NCI-H226 (cell line): ENCODE measurements around the gene PRKAG2.
"Not testable (repeated sequence)": the region's sequence is repeated elsewhere in the genome, so short reads cannot be mapped to it uniquely, and the experiment has no call there.

Experiments
- DNase-seq: peaks from one replicate; pipeline ENCODE4 v3.0.0-alpha.2; 2015

PRKAG2 gene

DNA sequence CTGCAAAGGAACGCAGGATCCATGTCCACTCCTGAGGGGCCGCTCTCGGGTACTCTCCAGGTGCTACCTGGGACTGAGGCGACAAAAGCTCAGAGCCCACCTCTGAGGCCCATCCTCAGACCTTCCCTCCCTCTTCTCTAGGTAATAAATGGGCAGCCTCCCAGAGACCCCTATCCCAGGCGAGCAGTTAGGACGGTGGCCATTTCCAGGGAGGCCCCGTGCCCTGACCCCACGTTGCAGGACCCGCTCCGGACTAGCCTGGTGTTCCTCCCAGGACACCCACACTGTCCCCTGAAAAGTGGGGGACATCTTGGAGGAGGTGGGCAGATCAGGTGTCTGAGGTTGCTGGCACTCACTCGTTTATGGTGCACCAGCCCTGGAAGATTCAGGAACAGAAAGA, 44.3 kb downstream of the PRKAG2 start:
- no peak for DNase-seq

DNA sequence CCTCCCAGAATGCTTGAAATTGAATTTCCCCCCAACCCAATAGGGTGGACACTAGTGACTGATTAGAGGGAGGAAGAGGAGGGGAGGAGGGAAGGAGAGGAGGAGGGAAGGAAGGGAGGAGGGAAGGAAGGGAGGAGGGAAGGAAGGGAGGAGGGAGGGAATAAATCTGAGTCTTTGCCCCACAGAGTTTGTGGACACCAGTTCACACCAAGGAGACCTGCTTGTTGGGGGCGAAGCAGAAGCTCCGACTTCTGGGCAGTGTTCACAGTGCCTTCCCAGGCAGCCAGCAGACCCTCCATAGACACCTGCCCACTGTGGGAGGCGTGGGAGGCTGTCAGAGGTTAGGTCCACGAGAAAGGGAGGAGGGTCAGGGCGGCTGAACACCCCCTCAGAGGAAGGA, 44.8 kb downstream of the PRKAG2 start:
- no peak for DNase-seq

DNA sequence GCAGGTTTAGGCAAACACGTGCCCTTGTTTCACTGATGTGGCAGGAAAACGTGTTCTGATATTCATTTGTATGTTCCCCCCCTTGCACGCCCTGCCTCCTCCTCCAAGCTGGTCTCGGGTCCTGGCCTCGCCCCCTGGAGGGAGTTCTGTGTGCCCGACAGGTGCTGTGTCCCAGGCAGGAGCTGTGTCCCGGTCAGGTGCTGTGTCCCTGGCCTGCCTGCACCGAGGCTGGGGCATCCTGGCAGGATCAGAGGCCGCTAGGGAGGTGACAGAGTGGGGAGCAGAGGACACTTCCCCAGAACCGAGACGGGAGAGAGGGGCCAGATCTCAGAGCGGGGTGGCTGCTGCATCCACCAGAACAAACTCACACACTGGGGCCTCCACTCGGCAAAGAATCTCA, 45.3 kb downstream of the PRKAG2 start:
- no peak for DNase-seq

DNA sequence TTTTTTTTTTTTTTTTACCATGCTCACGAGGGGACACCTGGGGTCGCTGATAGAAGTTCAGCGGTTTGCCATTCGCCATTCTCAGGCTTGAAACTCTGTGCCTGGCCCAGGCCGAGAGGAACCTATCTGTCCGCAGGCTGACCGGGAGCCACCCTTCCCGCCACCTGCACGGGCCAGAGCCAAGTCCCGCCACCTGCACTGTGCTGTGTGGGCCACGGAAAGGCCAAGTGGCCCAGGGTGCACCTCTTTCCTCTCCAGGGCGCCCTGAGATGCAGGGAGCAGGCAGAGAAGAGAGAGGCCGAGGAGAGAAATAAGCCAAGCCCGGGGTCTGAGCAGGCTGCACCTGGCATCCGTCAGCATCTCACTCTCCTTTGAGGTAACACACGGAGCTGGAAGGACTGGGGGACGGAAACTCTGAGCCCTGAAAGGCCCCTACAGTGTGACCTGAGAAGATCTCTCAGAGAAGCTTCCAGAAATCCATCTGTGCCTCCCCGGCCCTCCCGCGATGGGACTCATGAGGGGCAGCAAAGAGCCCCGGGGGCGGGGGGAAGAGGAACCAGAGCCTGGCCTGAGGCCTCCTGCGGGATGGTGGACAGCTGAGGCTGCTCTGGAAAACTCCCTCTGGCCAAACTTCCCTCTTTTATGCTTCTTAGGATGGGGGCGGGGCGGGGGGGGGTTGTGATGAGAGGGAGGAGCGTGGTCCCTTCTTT, 46.6 kb downstream of the PRKAG2 start:
- DNase-seq, result no peak

DNA sequence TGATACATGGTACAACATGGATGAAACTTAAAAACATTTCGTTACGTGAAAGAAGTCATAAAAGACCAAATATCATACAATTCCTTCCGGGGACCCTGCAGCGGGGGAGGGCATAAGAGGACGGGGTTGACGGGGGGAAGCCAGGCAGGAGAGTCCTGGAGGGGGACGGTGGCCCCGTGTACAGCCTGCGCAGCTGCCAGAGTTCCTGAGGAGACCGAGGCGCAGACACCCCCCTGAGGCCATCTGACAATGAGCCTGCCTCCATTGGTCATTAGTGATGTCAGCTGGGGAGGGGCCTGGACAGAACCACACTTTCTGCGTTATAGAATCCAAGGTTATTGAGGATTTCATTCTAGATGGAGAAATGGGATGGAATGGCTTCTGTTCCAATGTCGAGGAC, 47.2 kb downstream of the PRKAG2 start:
- no peak for DNase-seq

DNA sequence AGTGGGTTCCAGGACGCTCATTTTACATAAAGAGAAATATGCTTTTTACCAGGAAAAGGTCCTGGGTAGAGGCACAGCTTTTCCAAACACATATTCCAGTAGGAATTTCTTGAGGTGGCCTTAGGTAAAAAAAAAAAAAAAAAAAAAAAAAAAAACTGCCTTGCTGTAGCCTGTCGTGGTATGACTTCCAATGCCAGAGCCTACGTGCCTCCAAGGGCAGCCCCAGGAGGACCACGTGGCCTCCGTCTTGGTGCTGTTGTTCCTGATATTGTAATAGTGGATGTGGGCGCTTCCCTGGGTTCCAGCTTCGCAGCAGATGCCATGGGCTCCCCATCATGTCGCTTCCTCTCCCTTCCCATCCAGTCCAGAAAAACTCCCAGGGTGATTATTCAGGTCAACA, 49.3 kb downstream of the PRKAG2 start:
- DNase-seq, result no peak

DNA sequence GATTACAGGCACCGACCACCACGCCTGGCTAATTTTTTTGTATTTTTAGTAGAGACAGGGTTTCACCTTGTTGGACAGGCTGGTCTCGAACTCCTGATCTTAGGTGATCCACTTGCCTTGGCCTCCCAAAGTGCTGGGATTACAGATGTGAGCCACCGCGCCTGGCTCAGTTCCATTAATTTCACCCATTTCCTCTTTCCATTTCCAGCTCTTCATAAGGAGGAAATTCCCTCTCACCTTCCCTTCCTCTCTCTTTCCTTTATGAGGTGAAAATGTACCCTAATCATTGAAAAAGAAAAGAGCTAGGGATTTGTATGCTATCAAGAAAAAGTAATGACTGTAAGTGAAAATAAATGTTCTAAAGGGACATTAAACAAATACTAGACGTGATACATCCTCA, 50.6 kb downstream of the PRKAG2 start:
- DNase-seq, result not testable (repeated sequence)

DNA sequence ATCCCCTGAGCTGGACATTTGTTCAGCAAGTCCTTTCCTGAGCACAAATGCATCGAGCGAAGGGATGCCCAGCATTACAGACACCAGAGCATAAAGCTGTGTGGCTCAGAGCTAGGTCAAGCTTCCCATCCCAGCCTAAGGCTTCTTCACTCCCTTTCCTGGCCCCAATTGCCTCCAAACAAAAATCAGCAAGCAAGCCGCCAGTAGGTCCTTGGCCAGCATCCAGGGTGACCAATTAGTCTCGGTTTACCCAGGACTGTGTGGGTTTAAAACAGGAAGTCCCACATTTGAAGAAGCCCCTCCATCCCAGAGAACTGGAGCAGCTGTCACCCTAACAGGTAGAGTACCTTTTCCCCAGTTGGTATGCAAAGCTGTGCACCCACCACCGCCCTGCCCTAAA, 51.2 kb downstream of the PRKAG2 start:
- DNase-seq, result no peak

DNA sequence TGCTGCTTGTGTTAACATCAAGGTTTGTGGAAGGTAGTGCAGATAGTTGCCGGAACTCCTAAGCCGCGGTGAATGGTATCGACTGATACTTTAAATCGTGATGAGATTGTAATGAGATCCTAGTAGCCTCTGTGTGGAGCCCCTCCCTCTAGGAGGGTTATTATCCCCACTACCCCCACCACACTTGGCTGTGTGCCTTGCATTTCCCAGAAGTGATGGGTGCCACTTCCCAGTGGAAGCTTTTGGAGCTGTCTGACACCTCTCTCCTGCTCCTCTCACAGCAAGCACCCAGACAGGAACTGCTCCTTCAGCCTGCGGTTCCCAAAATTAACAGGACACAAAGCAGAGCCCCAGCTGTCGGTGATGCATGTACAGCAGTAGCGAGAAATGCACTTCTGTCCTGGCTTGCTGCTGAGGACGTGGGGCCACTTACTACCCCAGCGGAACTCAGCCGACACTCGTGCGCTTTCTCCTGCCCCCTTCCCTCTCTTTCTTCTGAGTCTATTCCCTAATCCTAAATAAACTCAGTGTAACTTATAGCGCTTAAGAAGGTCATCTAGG, 52.5 kb downstream of the PRKAG2 start:
- DNase-seq, result no peak

DNA sequence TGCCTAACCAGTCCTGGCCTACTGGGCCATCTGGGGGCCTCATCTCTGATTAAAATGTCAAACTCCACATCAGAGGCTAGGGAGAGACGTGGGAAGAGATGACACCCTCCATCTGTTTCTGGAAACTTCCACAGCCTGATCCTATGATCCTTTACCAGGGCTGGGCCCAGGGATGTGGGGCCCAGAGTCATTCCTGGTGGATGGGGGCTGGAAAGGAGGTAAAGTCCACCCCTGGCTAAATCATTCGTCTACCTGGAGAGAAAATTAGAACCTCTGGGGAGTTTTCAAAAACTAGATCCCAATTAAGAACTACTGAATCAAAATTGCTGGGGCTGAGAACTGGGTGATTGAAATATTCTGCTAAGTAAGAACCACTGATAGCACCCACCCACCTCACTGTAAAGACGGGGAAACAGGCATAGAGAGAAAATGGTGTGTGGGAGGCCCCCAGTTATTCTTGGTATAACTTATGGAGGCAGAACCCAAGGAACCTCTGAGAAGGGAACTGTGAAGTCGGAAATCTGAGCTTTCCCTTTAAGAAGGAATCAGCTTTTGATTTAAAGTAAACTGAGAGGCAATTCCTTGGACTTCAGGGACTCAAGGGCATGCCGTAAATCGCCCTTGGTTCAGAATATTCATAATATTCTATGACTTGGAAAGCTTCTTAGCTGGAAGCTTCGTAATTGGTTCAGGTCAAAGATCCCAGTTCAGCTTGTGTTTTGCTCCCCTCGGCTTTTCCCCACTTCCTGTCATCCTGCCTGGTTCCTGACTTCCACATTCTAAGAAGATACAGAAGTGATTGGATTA, 53.1 kb downstream of the PRKAG2 start:
- no peak for DNase-seq

DNA sequence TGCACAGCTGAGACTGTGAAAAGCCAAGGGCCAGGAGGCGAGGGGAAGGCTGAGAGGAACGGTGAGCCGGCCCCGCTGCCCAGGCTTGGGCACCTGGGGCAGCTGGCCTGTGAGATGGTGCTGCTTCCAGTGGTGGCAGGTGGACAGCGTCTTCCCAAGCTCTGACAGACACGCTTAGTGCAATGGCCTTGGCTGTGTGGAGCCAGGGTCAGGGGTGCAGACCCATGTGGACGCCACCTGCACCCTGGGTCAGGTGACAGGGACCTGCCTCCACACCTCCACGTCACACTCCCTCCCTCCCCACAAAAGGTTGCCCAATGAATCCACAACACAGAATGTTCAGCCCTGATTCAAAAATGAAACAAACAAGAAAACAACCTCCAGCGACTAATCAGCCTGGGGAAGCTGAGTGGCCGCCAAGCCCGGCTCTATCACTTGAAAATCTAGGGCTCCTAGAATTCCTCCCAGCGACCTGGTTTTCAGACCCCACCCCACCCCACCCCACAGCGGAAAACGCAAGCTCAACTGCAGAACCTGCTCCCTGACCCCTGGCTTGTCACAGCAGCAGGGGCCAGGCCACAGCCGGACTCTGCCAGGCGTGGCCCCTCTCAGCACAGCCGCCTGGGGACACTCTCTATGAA, 54.3 kb downstream of the PRKAG2 start:
- no peak for DNase-seq

DNA sequence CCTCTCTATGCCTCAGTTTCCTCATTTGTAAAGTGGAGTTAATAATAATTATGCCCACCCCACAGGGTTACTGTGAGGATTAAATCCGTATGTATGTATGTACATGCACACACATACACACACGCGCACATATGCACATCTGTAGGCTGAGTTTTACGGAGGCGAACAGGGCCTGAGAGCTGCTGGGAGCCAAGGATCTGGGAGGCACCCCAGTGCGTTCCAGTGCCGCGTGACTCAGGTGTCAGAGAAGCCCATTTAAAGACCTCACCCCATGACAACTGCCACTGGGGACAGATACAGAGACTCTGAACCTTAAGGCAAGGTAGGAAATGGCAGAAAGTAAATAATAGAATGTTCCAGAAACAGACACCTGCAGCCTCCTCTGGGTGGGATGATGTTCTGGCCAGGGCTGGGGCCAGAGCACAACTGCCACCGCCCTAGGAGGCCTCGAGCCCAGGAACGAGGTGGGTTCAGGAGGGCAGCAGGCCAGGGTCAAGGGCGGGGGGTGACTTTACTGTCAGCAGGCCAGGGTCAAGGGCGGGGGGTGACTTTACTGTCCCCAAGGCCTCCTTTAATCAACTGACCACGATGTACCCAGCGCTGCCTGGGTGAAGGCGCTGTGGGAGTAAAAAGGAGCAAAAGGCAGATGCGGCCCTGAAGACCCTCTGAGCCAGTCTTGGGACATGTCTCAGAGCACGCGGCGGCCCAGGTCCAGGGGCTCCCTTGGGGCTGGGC, 54.9 kb downstream of the PRKAG2 start:
- DNase-seq, result no peak

DNA sequence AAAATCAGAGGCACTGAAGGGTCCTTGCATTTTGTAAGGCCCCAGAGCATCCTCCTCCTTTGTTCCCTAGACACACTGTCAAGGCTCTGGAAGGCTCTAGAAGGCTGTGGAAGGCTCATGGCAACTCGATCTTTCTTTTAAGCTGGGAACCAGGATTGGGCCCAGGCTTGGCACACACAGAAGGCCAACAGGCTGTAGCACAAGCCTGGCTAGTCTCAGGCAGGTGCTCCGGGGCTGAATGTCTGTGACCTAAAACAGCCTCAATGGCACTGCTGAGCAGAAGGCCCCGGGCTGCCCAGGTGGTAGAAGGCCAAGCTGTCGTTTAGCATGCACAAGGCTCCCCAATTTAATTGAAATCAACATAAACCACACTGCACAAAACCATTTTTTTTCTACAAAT, 55.7 kb downstream of the PRKAG2 start:
- DNase-seq, result no peak

DNA sequence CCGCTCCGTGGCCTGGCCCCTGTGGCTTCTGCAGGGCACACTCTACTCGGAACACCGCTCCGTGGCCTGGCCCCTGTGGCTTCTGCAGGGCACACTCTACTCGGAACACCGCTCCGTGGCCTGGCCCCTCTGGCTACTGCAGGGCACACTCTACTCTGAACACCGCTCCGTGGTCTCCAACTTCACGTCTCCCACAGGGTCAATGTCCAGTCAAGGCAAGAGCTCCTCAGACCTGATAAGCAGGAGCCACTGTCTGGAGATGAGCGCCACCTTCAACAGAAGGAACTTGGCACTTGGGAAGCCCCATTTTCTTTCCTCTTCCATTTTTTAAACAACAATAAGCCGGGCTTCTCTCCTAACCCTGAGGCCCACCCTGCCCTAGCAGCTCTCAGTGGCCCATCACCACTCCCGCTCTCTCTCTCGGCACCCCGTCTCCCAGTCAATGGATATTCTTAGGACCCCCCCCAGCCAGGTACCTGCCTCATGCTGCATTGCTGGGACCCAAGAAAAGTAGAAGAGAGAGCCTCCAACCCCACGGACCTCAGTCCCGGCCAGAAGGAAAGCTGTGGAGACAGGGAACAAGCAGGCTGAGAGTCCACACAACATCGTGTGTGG, 56.3 kb downstream of the PRKAG2 start:
- no peak for DNase-seq

DNA sequence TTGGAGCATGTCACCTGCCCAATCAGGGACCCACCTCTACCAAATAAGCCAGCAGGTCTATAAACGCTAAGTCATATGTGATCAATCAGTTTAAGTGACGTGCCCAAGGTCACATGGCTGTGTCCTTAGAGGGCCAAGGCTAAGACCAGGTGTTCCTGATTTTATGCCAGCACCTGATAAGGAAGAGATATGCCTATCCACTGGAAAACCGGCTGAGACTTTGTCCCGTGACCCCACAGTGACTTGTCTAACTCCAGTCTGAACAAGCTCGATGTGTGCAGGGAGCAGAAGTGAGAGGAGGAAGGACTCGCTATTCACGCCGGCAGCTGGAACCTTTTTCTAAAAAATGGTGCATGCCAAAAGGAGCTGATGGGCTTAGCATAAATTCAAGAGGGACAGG, 57.0 kb downstream of the PRKAG2 start:
- DNase-seq, result no peak

DNA sequence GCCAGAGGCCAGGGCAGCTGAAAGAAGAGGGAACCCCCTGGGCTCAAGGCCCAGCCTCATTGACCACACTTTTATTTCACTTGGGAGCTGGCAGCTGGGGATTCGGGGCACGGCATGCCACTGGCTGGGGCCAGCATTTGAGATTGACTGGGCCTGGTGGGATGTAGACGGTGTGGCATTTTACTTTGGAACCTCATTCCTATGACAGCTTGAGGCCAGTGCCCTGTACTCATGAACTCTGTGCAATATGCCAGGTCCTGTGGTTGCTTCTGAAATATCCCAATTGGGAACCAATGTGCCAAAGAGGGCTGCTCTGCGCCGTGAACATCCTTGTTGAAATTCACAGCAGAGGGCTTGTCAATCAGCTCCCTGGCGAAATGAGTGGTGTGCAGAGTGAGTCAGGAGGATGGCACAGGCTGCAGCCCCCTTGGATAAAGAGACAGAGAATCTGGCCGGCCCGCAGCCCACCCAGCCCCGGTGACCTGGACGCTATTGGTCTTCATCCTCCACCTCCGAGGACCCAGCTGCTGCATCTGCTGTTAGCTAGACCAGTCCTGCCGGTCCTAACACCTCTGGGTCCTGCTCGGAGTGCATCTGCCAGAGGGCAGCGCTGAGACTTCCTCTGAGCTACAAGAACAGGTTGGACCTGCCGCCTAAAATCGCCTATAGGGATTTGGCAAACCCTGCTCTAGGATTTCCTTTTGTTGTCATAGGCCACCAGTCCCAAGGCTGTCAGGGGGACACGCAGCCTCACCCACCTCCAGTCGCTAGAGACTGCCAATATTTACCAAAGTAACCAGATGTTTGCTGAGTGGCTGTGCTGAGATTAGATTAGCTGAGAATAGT, 58.0 kb downstream of the PRKAG2 start:
- no peak for DNase-seq

DNA sequence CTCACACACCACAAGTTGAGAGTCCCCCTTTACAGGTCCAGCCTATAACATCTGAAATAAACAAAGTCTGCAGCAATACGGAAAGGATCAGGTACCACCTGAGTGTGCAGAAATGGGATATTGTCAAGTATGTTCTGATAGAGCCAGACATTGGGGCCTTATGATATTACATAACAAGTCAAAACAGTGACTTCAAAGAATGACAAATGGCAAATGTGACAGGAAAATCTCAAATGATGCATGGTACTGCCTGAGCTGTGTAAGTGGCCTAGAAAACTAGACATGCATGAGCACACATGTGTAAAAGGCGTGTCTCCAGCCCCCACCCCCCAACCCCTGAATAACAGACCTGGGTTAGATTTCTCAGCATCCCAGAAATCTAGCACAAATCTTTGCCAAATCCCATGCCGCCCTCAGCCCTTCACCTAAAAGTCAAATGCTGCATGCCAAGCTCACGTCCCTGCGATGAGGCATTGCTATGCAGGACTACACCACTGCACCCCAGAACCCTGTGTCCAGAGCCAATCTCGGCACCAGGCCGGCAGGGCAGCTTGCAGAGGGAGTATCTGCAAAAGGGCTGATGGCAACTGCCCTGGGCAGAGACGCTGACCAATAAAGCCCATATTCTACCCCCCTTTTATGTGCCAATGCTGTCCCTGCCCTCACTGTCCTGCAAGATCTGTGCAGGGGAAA, 58.8 kb downstream of the PRKAG2 start:
- no peak for DNase-seq

DNA sequence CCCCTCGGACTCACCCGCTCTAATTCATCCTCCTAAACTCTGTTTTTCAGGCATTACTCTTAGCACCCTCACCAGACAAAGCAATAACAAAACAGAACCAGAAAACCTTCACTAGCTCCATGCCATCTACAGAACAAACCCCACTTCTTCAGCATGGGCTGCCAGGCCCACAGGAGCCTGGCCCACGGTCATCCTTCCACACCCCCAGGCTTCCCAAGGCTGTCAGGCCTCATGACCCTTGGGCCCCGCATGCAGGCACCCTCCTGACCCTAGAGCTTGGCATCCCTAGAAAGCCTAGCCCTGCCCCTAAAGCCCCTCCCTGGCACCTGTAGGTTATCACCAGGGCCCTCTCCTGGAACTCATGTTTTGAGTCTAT, 59.6 kb downstream of the PRKAG2 start:
- DNase-seq, result no peak

DNA sequence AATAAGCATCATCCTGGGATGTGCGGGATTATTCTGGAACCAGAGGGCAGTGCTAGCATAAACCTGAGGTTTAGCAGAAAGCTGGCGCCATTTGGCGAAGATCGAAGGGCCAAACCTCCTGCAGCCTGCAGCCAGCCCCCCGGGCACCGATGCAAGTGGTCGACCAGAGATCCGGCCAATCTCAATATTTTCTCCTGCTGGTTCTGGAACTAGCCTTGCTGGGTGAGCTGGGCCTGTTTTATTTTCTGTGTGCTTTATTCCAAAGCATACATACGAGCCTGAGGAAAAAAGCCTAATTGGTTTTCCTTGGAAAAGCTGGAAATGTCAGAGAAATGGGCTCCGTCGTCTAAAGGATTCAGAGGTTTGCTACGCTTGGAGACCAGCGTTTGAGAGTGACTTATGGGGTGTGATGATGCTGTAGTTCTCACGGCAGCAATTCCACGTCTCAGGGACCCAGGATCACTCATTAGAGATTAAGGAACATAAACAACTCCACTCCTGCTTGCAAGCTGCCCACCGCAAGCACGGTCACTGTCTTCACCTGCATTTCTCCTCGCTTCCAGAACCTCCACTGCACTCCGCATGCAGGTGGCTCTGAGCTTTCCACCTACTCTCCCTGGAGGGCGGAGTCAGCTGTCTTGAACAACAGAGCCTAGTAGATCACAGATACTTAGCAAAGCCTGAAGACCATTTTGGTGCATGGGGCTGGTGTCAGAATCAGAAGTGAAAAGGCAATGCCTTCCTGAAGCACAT, 60.2 kb downstream of the PRKAG2 start:
- no peak for DNase-seq

DNA sequence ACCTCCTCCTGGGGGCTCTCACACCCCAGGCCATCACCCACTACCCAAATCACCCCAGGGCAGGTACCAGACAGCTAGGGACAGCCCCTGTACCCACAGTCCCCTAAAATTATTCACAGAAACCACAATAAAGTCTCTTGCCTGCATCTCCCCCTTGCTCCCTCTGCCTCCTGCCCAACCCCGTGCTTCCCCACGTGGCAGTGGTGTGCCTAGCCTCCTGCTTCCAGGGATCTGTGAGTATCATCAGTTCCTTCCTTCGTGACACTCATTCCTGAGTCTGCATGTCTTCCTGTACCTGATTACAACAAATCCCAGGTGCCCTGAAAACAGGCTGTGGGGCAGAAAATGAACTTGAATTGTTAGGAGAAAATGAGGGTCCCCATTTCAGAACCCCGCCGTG, 61.5 kb downstream of the PRKAG2 start:
- DNase-seq, result no peak
